ENCODE results near the gene ACTL10. TPM values are rescaled to one million over a fixed set of nuclear protein-coding genes. Genes with fewer than 3 reads are reported as not detected.

ACTL10 gene
- total RNA-seq, 1 experiment from 2014 or later, result 1.3 TPM

DNA sequence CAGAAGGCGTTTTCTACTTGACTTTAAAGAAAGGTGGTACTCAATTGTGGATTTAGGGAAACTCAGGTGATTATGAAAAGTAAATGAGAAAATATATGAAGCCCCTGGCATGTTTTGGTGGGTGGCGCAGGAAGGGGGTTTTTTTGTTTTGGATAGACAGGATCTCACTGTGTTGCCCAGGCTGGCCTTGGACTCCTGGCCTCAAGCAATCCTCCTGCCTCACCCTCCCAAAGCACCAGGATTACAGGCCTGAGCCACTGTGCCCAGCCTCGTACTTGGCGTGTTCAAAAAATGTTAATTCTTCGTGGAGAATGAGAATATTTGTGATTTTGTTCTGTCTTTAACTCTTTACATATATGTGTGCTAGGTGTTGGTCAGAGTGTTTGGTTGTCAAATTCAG, 36.8 kb upstream of the ACTL10 start (continued):
- TF ChIP-seq USF2 (CRISPR knock-in tag; IDR thresholded peaks at IDR 0.05) (no peak), AR (CRISPR knock-in tag; IDR thresholded peaks at IDR 0.05) (no peak)

DNA sequence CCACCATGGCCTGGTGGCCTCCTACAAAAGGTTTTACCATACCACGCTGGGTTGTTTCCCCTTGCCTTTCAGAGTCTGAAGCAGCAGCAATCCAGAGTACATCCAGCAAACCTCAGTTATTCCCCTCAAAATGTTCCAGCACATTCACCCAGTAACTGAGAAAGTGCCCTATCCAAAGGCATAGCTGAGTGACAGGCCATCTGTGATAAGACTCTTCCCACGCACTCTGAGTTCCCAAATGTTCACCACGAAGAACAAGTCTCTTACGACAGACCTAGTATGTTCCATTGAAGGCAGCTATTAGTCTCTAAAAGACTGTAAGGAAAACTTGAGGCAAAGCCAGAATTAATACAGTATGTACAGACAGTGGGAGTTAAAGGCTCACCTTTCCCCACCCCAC, 36.2 kb upstream of the ACTL10 start:
- DNase-seq (ENCODE audit: low spot score) (no peak), ATAC-seq (no peak)
- H3K36me3 Mint-ChIP-seq, result peaks cover 26% of the 10 kb centered on the region
- H3K9me3 Mint-ChIP-seq, result no peaks in the 10 kb centered on the region
- ChIA-PET CTCF (interaction anchor here (1.0 kb wide), 1 partner anchor 187 kb away, joined by 3 read pairs; the partner anchor contains the start of gene SNTA1), POLR2A (no interaction called here)
- peak overlapping the region; percentile 22; the same call in 1 of the 2 replicates for H3K27ac Mint-ChIP-seq
- H3K27me3 Mint-ChIP-seq (ENCODE audit: low read depth), result no peaks in the 10 kb centered on the region
- no peak overlapping the region for H3K4me3 Mint-ChIP-seq
- no peaks in the 10 kb centered on the region for H3K4me1 Mint-ChIP-seq
- TF ChIP-seq ESRRA (CRISPR knock-in tag; IDR thresholded peaks at IDR 0.05; ENCODE audit: borderline replicate concordance), result no peak
- TF ChIP-seq RELA (CRISPR knock-in tag; IDR thresholded peaks at IDR 0.05; ENCODE audit: borderline replicate concordance), result no peak
- no peak for TF ChIP-seq AFF4 (CRISPR knock-in tag; IDR thresholded peaks at IDR 0.05; ENCODE audit: borderline replicate concordance)
- no peak for TF ChIP-seq NFYB (CRISPR knock-in tag; conservative IDR thresholded peaks at IDR 0.05; ENCODE audit: low read depth)
- TF ChIP-seq USF2 (CRISPR knock-in tag; IDR thresholded peaks at IDR 0.05), result no peak
- no peak for TF ChIP-seq NR2C2 (CRISPR knock-in tag; IDR thresholded peaks at IDR 0.05)
- TF ChIP-seq SP1 (CRISPR knock-in tag; conservative IDR thresholded peaks at IDR 0.05), result no peak
- no peak for TF ChIP-seq ATF2 (CRISPR knock-in tag; IDR thresholded peaks at IDR 0.05; ENCODE audit: borderline replicate concordance, low read depth)
- TF ChIP-seq ARID4B (CRISPR knock-in tag; IDR thresholded peaks at IDR 0.05; ENCODE audit: borderline replicate concordance), result no peak
- no peak for TF ChIP-seq EMX1 (CRISPR knock-in tag; IDR thresholded peaks at IDR 0.05)
- no peak for TF ChIP-seq ZNF219 (CRISPR knock-in tag; IDR thresholded peaks at IDR 0.05; ENCODE audit: borderline replicate concordance)
- TF ChIP-seq ZNF232 (CRISPR knock-in tag; IDR thresholded peaks at IDR 0.05), result no peak
- TF ChIP-seq FOXK1 (CRISPR knock-in tag; IDR thresholded peaks at IDR 0.05), result no peak
- TF ChIP-seq CBFB (CRISPR knock-in tag; IDR thresholded peaks at IDR 0.05; ENCODE audit: low read depth), result no peak
- TF ChIP-seq AR (CRISPR knock-in tag; IDR thresholded peaks at IDR 0.05), result no peak
- TF ChIP-seq CREB1 (CRISPR knock-in tag; IDR thresholded peaks at IDR 0.05), result no peak
- no peak for TF ChIP-seq GTF2I (CRISPR knock-in tag; conservative IDR thresholded peaks at IDR 0.05)

All from WTC11 (cell line).